Activated CD8-positive, alpha-beta memory T cell treated with anti-CD3 and anti-CD28 coated beads, Interleukin-2, amount 50 U/mL, for 4 hours (primary cell): Measurements from ENCODE around the gene MAML3.

ENCODE experiments used
- DNase-seq: peaks from one replicate; pipeline ENCODE4 v3.0.0-alpha.2; 2020

The MAML3 gene

GRCh38 chr4:139668036-139668435 is 485.9 kb downstream of the MAML3 start:
- DNase-seq: no peak
